ENCODE data around the gene HSP90B1.

DNA sequence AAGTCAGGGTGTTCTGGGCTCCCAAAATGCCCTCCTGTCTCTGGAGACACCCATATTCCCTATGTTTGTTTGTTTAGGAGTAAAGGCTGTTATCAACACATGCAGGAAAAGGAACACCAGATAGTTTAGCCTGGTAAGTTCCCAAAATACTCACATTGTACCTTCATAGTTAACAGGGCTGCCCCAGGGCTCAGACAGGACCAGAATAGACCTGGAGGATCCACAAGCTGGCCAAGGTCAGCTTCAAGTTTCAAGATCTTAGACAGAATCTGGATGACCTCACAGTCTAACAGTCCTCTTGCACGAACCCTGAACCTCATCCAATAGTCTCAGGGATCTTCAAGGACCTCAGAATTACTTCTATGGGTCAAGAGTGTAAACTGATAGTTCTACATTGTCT, 18.1 kb upstream of the HSP90B1 start:
- TF ChIP-seq CTCF (IDR thresholded peaks at IDR 0.05) (no peak), POLR2A (IDR thresholded peaks at IDR 0.05) (no peak)

Measured in uterus (tissue), 2 donors.